Stomach (tissue), 4 donors: ENCODE data around the gene GPS1.

Experiments
- EP300 ChIP-seq: sonication (generic); formaldehyde crosslinking; IDR thresholded peaks from one replicate; pipeline ENCODE4 v1.6.1; 2017; ENCODE audit warnings: antibody characterized with exemption
- POLR2A ChIP-seq, 4 donors: fragments of 450-650 bp; IDR thresholded peaks; one replicate each; pipeline ENCODE4 v1.6.1; 2016; ENCODE audit warnings: antibody characterized with exemption in 4 of 4, control low read depth in 2 of 4, mild to moderate bottlenecking in 1 of 4, moderate library complexity in 1 of 4
- POLR2AphosphoS5 ChIP-seq, 3 donors: sonication (generic); formaldehyde crosslinking; IDR thresholded peaks; one replicate each; pipeline ENCODE4 v1.6.1; 2016; ENCODE audit warnings: antibody characterized with exemption in 3 of 3
- TF ChIP-seq, protein P1 (sequence below), 7 experiments: fragments of 450-650 bp in 4 of 7; fragments of 200-600 bp in 3 of 7; sonication (generic) in 3 of 7; IDR thresholded peaks; one replicate each; pipeline ENCODE4 v1.5.1; 2016 to 2019; ENCODE audit warnings: antibody characterized with exemption in 7 of 7, control low read depth in 2 of 7, mild to moderate bottlenecking in 1 of 7

DNA sequence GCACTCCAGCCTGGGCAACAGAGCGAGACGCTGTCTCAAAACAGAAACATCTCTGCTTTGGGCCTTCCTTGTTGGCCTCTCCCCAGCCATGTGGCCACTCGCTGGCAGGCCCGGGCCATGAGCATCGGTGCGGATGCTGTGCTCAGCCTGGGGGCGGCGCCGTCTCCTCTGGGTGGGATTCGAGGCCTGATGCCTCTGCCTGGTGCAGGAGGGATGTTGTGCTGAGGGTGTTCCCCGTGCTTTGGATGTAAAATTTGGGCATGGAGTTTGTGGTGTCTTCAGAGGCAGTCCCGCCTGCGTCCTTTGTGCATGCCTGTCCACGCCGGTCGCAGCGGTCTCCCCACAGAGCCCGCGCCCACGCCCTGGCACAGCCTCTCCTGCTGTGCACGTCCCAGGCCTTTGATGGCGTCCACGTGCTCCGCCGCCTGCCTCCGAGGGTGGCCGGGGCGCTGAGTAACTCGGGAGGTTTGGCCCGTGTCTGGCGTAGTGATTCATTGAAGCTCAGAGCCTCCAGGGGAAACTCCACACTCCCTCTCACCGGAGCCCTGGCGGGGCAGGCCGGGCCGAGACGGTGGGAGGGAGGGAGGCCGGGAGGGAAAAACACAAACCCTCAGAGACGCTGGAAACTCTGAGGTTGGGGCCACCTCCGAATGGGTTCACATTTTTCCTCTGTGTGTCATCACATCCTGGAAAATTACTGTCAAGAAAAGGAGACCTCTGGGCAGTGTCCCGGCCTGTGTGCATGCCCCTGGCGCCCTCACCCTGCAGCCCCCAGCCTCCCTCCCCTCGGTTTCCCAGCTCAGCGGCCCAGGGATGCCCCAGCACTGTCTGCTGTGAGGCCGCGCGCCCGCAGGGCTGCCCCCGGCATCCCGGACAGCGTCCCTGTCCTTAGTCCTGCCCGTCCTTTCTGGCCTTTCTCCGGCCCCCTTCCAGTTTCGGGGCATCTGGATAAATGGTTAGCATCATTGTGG is 48.0 kb upstream of the GPS1 start:
- no peak for TF ChIP-seq POLR2A (IDR thresholded peaks at IDR 0.05)
- no peak for TF ChIP-seq EP300
- TF ChIP-seq, protein P1, sequence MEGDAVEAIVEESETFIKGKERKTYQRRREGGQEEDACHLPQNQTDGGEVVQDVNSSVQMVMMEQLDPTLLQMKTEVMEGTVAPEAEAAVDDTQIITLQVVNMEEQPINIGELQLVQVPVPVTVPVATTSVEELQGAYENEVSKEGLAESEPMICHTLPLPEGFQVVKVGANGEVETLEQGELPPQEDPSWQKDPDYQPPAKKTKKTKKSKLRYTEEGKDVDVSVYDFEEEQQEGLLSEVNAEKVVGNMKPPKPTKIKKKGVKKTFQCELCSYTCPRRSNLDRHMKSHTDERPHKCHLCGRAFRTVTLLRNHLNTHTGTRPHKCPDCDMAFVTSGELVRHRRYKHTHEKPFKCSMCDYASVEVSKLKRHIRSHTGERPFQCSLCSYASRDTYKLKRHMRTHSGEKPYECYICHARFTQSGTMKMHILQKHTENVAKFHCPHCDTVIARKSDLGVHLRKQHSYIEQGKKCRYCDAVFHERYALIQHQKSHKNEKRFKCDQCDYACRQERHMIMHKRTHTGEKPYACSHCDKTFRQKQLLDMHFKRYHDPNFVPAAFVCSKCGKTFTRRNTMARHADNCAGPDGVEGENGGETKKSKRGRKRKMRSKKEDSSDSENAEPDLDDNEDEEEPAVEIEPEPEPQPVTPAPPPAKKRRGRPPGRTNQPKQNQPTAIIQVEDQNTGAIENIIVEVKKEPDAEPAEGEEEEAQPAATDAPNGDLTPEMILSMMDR (IDR thresholded peaks at IDR 0.05): no peak
- TF ChIP-seq POLR2AphosphoS5 (IDR thresholded peaks at IDR 0.05): peak in 1 of 3 donors; percentile 6
